Effector memory CD8-positive, alpha-beta T cell (primary cell): ENCODE results near the gene MUC5B.

Experiments
- ATAC-seq: fragments of 150-1000 bp; cut with Tn5 transposase; replicated peaks from 2 replicates; pipeline ENCODE4 v1.10.0; 2021; ENCODE audit warnings: mild to moderate bottlenecking, moderate library complexity
- DNase-seq, 3 experiments: peaks; one replicate each; pipeline ENCODE4 v3.0.0; 2021
- H3K27ac Mint-ChIP-seq, 2 donors: one replicate each; pipeline ENCODE4 v1.8.0; 2022; ENCODE audit warnings: mild to moderate bottlenecking in 2 of 2, mixed read lengths in 2 of 2, moderate library complexity in 2 of 2
- H3K27me3 Mint-ChIP-seq, 2 donors: one replicate each; pipeline ENCODE4 v1.8.0; 2022; ENCODE audit warnings: mixed read lengths in 2 of 2
- H3K36me3 Mint-ChIP-seq: one replicate; pipeline ENCODE4 v1.8.0; 2022; ENCODE audit warnings: mild to moderate bottlenecking, moderate library complexity, mixed read lengths; ENCODE audit not compliant: insufficient read depth
- H3K4me1 Mint-ChIP-seq, 2 donors: one replicate each; pipeline ENCODE4 v1.8.0; 2022; ENCODE audit warnings: low read depth in 2 of 2, mixed read lengths in 2 of 2
- H3K4me3 Mint-ChIP-seq, 2 donors: one replicate each; pipeline ENCODE4 v1.8.0; 2022; ENCODE audit warnings: mild to moderate bottlenecking in 2 of 2, mixed read lengths in 2 of 2, moderate library complexity in 2 of 2
- H3K9me3 Mint-ChIP-seq, 2 donors: one replicate each; pipeline ENCODE4 v1.8.0; 2022; ENCODE audit warnings: mixed read lengths in 2 of 2

Gene MUC5B

GRCh38 chr11:1217151-1217550, 5.7 kb upstream of the MUC5B start:
- ATAC-seq, result no peak
- peaks cover 0 to 3% of the 10 kb centered on the region in 2 donors for H3K9me3 Mint-ChIP-seq
- H3K27ac Mint-ChIP-seq, result no peak overlapping the region
- DNase-seq, result no peak
- H3K4me1 Mint-ChIP-seq, result no peaks in the 10 kb centered on the region
- H3K4me3 Mint-ChIP-seq, result no peak overlapping the region
- H3K27me3 Mint-ChIP-seq, result peaks cover 0 to 21% of the 10 kb centered on the region in 2 donors
- H3K36me3 Mint-ChIP-seq, result peaks cover 3% of the 10 kb centered on the region

- Mint-ChIP-seq H3K4me3 (no peak overlapping the region), H3K9me3 (no peaks in the 10 kb centered on the region), H3K36me3 (peaks cover 3% of the 10 kb centered on the region), H3K4me1 (no peaks in the 10 kb centered on the region), H3K27ac (no peak overlapping the region), H3K27me3 (peaks cover 0 to 21% of the 10 kb centered on the region in 2 donors)
- DNase-seq, result no peak
- no peak for ATAC-seq
Observed at GRCh38 chr11:1218256-1218787, 4.5 kb upstream of the MUC5B start.

- no peak overlapping the region for H3K4me3 Mint-ChIP-seq
- H3K27ac Mint-ChIP-seq, result no peak overlapping the region
- H3K36me3 Mint-ChIP-seq, result peaks cover 3% of the 10 kb centered on the region
- no peak for DNase-seq
- H3K9me3 Mint-ChIP-seq, result no peaks in the 10 kb centered on the region
- peaks cover 0 to 26% of the 10 kb centered on the region in 2 donors for H3K27me3 Mint-ChIP-seq
- H3K4me1 Mint-ChIP-seq, result no peaks in the 10 kb centered on the region
- ATAC-seq, result no peak
Observed at GRCh38 chr11:1218788-1219445, 3.9 kb upstream of the MUC5B start.

GRCh38 chr11:1219446-1219833, 3.4 kb upstream of the MUC5B start:
- Mint-ChIP-seq H3K36me3 (peaks cover 3% of the 10 kb centered on the region), H3K4me1 (no peaks in the 10 kb centered on the region), H3K9me3 (no peaks in the 10 kb centered on the region), H3K27ac (no peak overlapping the region), H3K4me3 (no peak overlapping the region), H3K27me3 (peaks cover 0 to 30% of the 10 kb centered on the region in 2 donors)
- no peak for ATAC-seq
- no peak for DNase-seq

GRCh38 chr11:1219834-1220815, 2.7 kb upstream of the MUC5B start:
- ATAC-seq (no peak), DNase-seq (no peak)
- no peaks in the 10 kb centered on the region for H3K9me3 Mint-ChIP-seq
- no peaks in the 10 kb centered on the region for H3K4me1 Mint-ChIP-seq
- H3K36me3 Mint-ChIP-seq, result peaks cover 3% of the 10 kb centered on the region
- H3K27ac Mint-ChIP-seq, result no peak overlapping the region
- H3K4me3 Mint-ChIP-seq, result no peak overlapping the region
- H3K27me3 Mint-ChIP-seq, result peaks cover 0 to 30% of the 10 kb centered on the region in 2 donors

- peaks cover 0 to 30% of the 10 kb centered on the region in 2 donors for H3K27me3 Mint-ChIP-seq
- peaks cover 3% of the 10 kb centered on the region for H3K36me3 Mint-ChIP-seq
- DNase-seq (no peak), ATAC-seq (no peak)
- no peaks in the 10 kb centered on the region for H3K4me1 Mint-ChIP-seq
- no peak overlapping the region for H3K27ac Mint-ChIP-seq
- H3K9me3 Mint-ChIP-seq, result no peaks in the 10 kb centered on the region
- H3K4me3 Mint-ChIP-seq, result no peak overlapping the region
Observed at GRCh38 chr11:1220941-1221721, 1.7 kb upstream of the MUC5B start.

GRCh38 chr11:1221848-1222311, 986 bp upstream of the MUC5B start:
- no peaks in the 10 kb centered on the region for H3K9me3 Mint-ChIP-seq
- DNase-seq, result no peak
- no peak overlapping the region for H3K27ac Mint-ChIP-seq
- H3K27me3 Mint-ChIP-seq, result peaks cover 0 to 30% of the 10 kb centered on the region in 2 donors
- no peak for ATAC-seq
- H3K4me1 Mint-ChIP-seq, result no peaks in the 10 kb centered on the region
- no peak overlapping the region for H3K4me3 Mint-ChIP-seq
- H3K36me3 Mint-ChIP-seq, result peaks cover 3% of the 10 kb centered on the region

GRCh38 chr11:1223346-1224110, 662 bp downstream of the MUC5B start:
- DNase-seq (no peak), ATAC-seq (no peak)
- no peak overlapping the region for H3K27ac Mint-ChIP-seq
- no peaks in the 10 kb centered on the region for H3K4me1 Mint-ChIP-seq
- H3K36me3 Mint-ChIP-seq, result peaks cover 3% of the 10 kb centered on the region
- peaks cover 0 to 19% of the 10 kb centered on the region in 2 donors for H3K27me3 Mint-ChIP-seq
- no peaks in the 10 kb centered on the region for H3K9me3 Mint-ChIP-seq
- no peak overlapping the region for H3K4me3 Mint-ChIP-seq

- no peak overlapping the region for H3K4me3 Mint-ChIP-seq
- no peaks in the 10 kb centered on the region for H3K9me3 Mint-ChIP-seq
- DNase-seq (no peak), ATAC-seq (no peak)
- no peak overlapping the region for H3K27ac Mint-ChIP-seq
- H3K4me1 Mint-ChIP-seq, result no peaks in the 10 kb centered on the region
- H3K36me3 Mint-ChIP-seq, result peaks cover 3% of the 10 kb centered on the region
- H3K27me3 Mint-ChIP-seq, result peaks cover 0 to 19% of the 10 kb centered on the region in 2 donors
Observed at GRCh38 chr11:1224111-1224490, 1.2 kb downstream of the MUC5B start.

GRCh38 chr11:1224491-1225385, 1.9 kb downstream of the MUC5B start:
- DNase-seq (no peak), ATAC-seq (no peak)
- Mint-ChIP-seq H3K36me3 (peaks cover 3% of the 10 kb centered on the region), H3K9me3 (no peaks in the 10 kb centered on the region), H3K4me3 (no peak overlapping the region), H3K27ac (no peak overlapping the region), H3K4me1 (no peaks in the 10 kb centered on the region), H3K27me3 (peaks cover 0 to 19% of the 10 kb centered on the region in 2 donors)

- Mint-ChIP-seq H3K27ac (no peak overlapping the region), H3K27me3 (peaks cover 0 to 19% of the 10 kb centered on the region in 2 donors), H3K4me3 (no peak overlapping the region), H3K36me3 (peaks cover 3% of the 10 kb centered on the region), H3K9me3 (no peaks in the 10 kb centered on the region), H3K4me1 (no peaks in the 10 kb centered on the region)
- DNase-seq (no peak), ATAC-seq (no peak)
Observed at GRCh38 chr11:1225386-1226225, 2.7 kb downstream of the MUC5B start.
